Neural progenitor cell (in vitro differentiated cells): Measurements from ENCODE around the gene EPHB2. TPM values are rescaled to one million over a fixed set of nuclear protein-coding genes. Genes with fewer than 3 reads are reported as not detected.

Experiments used
- DNase-seq: peaks from one replicate; pipeline ENCODE4 v3.0.0-alpha.2; 2016; ENCODE audit warnings: low spot score
- H2AFZ ChIP-seq: fragments of 200-600 bp; sonication (generic); replicated peaks from 2 replicates; pipeline ENCODE4 v1.6.1; 2016; ENCODE audit warnings: antibody characterized with exemption
- H3F3A ChIP-seq: fragments of 200-600 bp; sonication (generic); 2 replicates; pipeline ENCODE4 v1.6.1; 2016; ENCODE audit warnings: antibody characterized with exemption, low read depth
- H3K27ac ChIP-seq: fragments of 200-600 bp; sonication (generic); 2 replicates; pipeline ENCODE4 v1.5.1; 2016; ENCODE audit warnings: mild to moderate bottlenecking
- H3K27me3 ChIP-seq: fragments of 200-600 bp; sonication (generic); 2 replicates; pipeline ENCODE4 v1.6.1; 2016; ENCODE audit warnings: mild to moderate bottlenecking, moderate library complexity
- H3K36me3 ChIP-seq: fragments of 200-600 bp; sonication (generic); 2 replicates; pipeline ENCODE4 v1.5.1; 2016
- H3K4me1 ChIP-seq: fragments of 200-600 bp; sonication (generic); 2 replicates; pipeline ENCODE4 v1.6.1; 2016; ENCODE audit warnings: mixed run types
- H3K4me2 ChIP-seq: fragments of 200-600 bp; sonication (generic); 2 replicates; pipeline ENCODE4 v1.6.1; 2016
- H3K4me3 ChIP-seq: fragments of 200-600 bp; sonication (generic); 2 replicates; pipeline ENCODE4 v1.5.1; 2016
- H3K79me2 ChIP-seq: fragments of 200-600 bp; sonication (generic); 2 replicates; pipeline ENCODE4 v1.6.1; 2016; ENCODE audit warnings: low read depth
- H3K9ac ChIP-seq: fragments of 200-600 bp; sonication (generic); 2 replicates; pipeline ENCODE4 v1.6.1; 2016
- H3K9me3 ChIP-seq: fragments of 200-600 bp; sonication (generic); 2 replicates; pipeline ENCODE4 v1.5.1; 2016; ENCODE audit warnings: low read depth
- H4K20me1 ChIP-seq: fragments of 200-600 bp; sonication (generic); 2 replicates; pipeline ENCODE4 v1.6.1; 2016; ENCODE audit warnings: low read depth
- H3K27ac Mint-ChIP-seq: 3 replicates; pipeline ENCODE4 v1.8.0; 2021; ENCODE audit warnings: mixed read lengths
- H3K27me3 Mint-ChIP-seq: 2 replicates; pipeline ENCODE4 v1.8.0; 2022; ENCODE audit warnings: low read depth, mild to moderate bottlenecking, inconsistent platforms, moderate library complexity, mixed read lengths; ENCODE audit not compliant: insufficient read depth
- H3K36me3 Mint-ChIP-seq: 3 replicates; pipeline ENCODE4 v1.8.0; 2021; ENCODE audit warnings: mixed read lengths
- H3K4me1 Mint-ChIP-seq: 3 replicates; pipeline ENCODE4 v1.8.0; 2021; ENCODE audit warnings: mixed read lengths
- H3K4me3 Mint-ChIP-seq: 3 replicates; pipeline ENCODE4 v1.8.0; 2021; ENCODE audit warnings: mild to moderate bottlenecking, moderate library complexity, mixed read lengths
- H3K9me3 Mint-ChIP-seq: 3 replicates; pipeline ENCODE4 v1.8.0; 2020; ENCODE audit warnings: mixed read lengths
- CTCF ChIP-seq: fragments of 200-600 bp; sonication (generic); IDR thresholded peaks from 2 replicates; pipeline ENCODE4 v1.5.1; 2017; ENCODE audit warnings: antibody characterized with exemption, mild to moderate bottlenecking
- EZH2 ChIP-seq: fragments of 200-600 bp; sonication (generic); IDR thresholded peaks from 2 replicates; pipeline ENCODE4 v1.6.1; 2017; ENCODE audit warnings: antibody characterized with exemption, mild to moderate bottlenecking, moderate library complexity
- EZH2phosphoT487 ChIP-seq: fragments of 200-600 bp; sonication (generic); IDR thresholded peaks from 2 replicates; pipeline ENCODE4 v1.6.1; 2017; ENCODE audit warnings: antibody characterized with exemption
- total RNA-seq: library from RNA; depleted of rRNA; stranded (reverse); fragments of >200 nt; gene quantifications from 2 replicates; pipeline ENCODE4 v1.2.3, GENCODE V29; 2015; ENCODE audit warnings: low replicate concordance

The EPHB2 gene
- total RNA-seq, 1 donor from 2014 or later = 38.3 TPM

DNA sequence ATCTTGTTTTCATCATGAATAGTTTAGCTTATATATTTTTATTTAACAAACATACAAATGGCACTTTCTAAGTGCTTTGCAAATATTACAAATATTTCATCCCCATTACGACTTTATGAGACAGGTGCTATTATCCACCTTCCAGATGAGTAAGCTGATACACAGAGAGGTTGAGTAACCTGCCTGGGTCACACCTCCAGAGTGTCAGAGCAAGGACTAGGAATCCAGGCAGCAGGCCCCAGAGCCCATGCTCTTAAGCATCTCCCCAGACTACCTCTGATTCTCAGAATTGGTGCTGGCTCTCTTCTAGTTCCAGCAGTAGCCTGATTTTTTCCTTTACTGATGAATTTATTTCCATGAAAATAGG, 40.0 kb downstream of the EPHB2 start:
- Mint-ChIP-seq H3K27me3 (no peaks in the 10 kb centered on the region), H3K27ac (peak overlapping the region; percentile 85), H3K9me3 (no peaks in the 10 kb centered on the region), H3K4me3 (no peak overlapping the region), H3K36me3 (no peaks in the 10 kb centered on the region), H3K4me1 (peaks cover 28% of the 10 kb centered on the region)
- Histone ChIP-seq H3K79me2 (peaks cover 20% of the 10 kb centered on the region), H3K36me3 (no peaks in the 10 kb centered on the region), H3K4me1 (peaks cover 19% of the 10 kb centered on the region), H3K9me3 (no peaks in the 10 kb centered on the region), H3K4me2 (peak overlapping the region; percentile 41), H3K9ac (no peak overlapping the region), H3K27ac (peak overlapping the region; percentile 66), H3K27me3 (no peaks in the 10 kb centered on the region), H3K4me3 (no peak overlapping the region), H4K20me1 (peaks cover 84% of the 10 kb centered on the region), H2AFZ (no peak overlapping the region), H3F3A (peaks cover 18% of the 10 kb centered on the region)
- DNase-seq = no peak
- TF ChIP-seq EZH2phosphoT487 = no peak
- TF ChIP-seq CTCF = no peak
- TF ChIP-seq EZH2 = no peak

DNA sequence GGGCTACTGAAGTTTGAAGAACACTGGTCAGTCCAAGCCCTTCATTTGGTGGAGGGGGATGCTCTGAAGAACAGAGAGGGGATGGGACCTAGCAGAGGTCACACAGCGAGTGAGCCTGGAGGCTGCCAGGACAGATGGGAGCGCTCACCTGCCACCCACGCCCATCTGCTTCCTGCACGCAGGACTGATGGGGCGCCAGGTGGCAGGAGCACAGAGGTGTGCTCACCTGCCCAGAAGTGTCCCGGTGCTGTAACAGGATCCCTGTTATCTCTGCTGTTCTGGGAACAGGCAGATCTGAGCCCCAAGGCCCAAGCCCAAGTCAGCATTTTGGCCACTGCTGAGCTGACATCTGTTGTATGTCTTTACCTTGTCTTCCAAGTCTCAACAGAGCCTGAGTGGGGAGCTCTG, 40.5 kb downstream of the EPHB2 start:
- Histone ChIP-seq H3K27ac (no peak overlapping the region), H3K4me1 (peaks cover 19% of the 10 kb centered on the region), H3K36me3 (no peaks in the 10 kb centered on the region), H2AFZ (no peak overlapping the region), H4K20me1 (peaks cover 84% of the 10 kb centered on the region), H3K4me3 (no peak overlapping the region), H3K79me2 (peaks cover 20% of the 10 kb centered on the region), H3F3A (peaks cover 18% of the 10 kb centered on the region), H3K27me3 (no peaks in the 10 kb centered on the region), H3K9me3 (no peaks in the 10 kb centered on the region), H3K9ac (no peak overlapping the region), H3K4me2 (no peak overlapping the region)
- peaks cover 30% of the 10 kb centered on the region for H3K4me1 Mint-ChIP-seq
- H3K36me3 Mint-ChIP-seq = no peaks in the 10 kb centered on the region
- no peak overlapping the region for H3K27ac Mint-ChIP-seq
- H3K9me3 Mint-ChIP-seq = no peaks in the 10 kb centered on the region
- H3K27me3 Mint-ChIP-seq = no peaks in the 10 kb centered on the region
- TF ChIP-seq CTCF (no peak), EZH2 (no peak), EZH2phosphoT487 (no peak)
- DNase-seq = no peak
- H3K4me3 Mint-ChIP-seq = no peak overlapping the region

GRCh38 chr1:22752339-22752738, 41.7 kb downstream of the EPHB2 start:
- no peaks in the 10 kb centered on the region for H3K36me3 ChIP-seq
- peaks cover 19% of the 10 kb centered on the region for H3K4me1 ChIP-seq
- Mint-ChIP-seq H3K27ac (no peak overlapping the region), H3K27me3 (no peaks in the 10 kb centered on the region), H3K4me3 (no peak overlapping the region), H3K36me3 (no peaks in the 10 kb centered on the region), H3K4me1 (peaks cover 28% of the 10 kb centered on the region), H3K9me3 (no peaks in the 10 kb centered on the region)
- H3K9ac ChIP-seq = no peak overlapping the region
- no peaks in the 10 kb centered on the region for H3K9me3 ChIP-seq
- H3K4me2 ChIP-seq = no peak overlapping the region
- no peaks in the 10 kb centered on the region for H3K27me3 ChIP-seq
- no peak overlapping the region for H3K4me3 ChIP-seq
- H2AFZ ChIP-seq = no peak overlapping the region
- peaks cover 18% of the 10 kb centered on the region for H3F3A ChIP-seq
- DNase-seq = no peak
- peaks cover 82% of the 10 kb centered on the region for H4K20me1 ChIP-seq
- H3K27ac ChIP-seq = no peak overlapping the region
- H3K79me2 ChIP-seq = peaks cover 20% of the 10 kb centered on the region
- no peak for TF ChIP-seq EZH2phosphoT487
- TF ChIP-seq EZH2 = no peak
- no peak for TF ChIP-seq CTCF
